ENCODE data around the gene SPEG.

DNA sequence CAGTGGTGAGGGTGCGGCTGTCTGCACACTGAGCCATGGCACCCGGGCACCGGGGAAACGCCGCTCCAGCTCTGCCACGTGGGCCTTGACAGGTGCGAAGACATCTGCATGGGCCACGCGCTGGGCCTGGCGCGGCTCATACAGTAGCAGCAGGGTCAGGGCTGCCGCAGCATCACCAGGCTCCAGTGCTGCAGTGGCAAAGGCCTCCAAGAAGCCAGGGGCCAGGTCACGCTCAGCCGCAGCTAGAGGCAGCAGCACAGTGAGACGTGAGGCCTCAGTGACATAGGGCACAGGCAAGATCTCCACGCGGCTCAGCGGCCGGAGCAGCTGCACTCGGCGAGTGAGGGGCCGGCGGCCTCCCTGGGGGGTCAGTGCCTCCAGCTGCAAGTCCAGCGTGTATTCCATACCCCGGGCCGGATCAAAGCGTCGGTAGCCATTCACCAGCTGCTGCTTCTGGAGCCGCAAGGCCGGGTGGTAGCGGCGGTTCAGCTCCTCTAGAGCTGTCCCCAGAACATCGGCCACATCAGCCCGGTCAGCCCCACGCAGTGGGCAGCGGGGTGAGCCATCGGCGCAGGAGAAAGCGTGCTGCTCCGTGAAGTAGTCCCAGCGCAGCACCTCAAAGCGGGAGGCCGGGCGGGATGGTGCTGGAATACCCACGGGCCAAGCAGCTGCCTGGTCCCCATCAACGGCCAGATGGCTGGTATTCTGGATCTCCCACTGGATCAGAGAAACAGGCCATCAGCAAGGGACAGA, 105.5 kb downstream of the SPEG start:
- no peak for TF ChIP-seq SUZ12 (IDR thresholded peaks at IDR 0.05; ENCODE audit: extremely low read depth, insufficient read depth, insufficient read length)
- no peak for TF ChIP-seq YY1 (IDR thresholded peaks at IDR 0.05; ENCODE audit: insufficient read depth, insufficient read length)
- TF ChIP-seq ZNF274 (IDR thresholded peaks at IDR 0.05; ENCODE audit: low read depth, low read length) = no peak
